ENCODE results near the gene ITGB6.
"Not testable (repeated sequence)": the region's sequence is repeated elsewhere in the genome, so short reads cannot be mapped to it uniquely, and the experiment has no call there.

DNA sequence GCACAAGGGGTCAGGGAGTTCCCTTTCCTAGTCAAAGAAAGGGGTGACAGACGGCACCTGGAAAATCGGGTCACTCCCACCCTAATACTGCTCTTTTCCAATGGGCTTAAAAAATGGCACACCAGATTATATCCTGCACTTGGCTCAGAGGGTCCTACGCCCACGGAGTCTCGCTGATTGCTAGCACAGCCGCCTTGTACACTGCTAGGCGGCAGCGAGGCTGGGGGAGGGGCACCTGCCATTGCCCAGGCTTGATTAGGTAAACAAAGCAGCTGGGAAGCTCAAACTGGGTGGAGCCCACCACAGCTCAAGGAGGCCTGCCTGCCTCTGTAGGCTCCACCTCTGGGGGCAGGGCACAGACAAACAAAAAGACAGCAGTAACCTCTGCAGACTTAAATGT, 85.4 kb downstream of the ITGB6 start:
- not testable (repeated sequence) for TF ChIP-seq POLR2A (IDR thresholded peaks at IDR 0.05; ENCODE audit: extremely low read depth, insufficient read length)
- TF ChIP-seq, protein P1, sequence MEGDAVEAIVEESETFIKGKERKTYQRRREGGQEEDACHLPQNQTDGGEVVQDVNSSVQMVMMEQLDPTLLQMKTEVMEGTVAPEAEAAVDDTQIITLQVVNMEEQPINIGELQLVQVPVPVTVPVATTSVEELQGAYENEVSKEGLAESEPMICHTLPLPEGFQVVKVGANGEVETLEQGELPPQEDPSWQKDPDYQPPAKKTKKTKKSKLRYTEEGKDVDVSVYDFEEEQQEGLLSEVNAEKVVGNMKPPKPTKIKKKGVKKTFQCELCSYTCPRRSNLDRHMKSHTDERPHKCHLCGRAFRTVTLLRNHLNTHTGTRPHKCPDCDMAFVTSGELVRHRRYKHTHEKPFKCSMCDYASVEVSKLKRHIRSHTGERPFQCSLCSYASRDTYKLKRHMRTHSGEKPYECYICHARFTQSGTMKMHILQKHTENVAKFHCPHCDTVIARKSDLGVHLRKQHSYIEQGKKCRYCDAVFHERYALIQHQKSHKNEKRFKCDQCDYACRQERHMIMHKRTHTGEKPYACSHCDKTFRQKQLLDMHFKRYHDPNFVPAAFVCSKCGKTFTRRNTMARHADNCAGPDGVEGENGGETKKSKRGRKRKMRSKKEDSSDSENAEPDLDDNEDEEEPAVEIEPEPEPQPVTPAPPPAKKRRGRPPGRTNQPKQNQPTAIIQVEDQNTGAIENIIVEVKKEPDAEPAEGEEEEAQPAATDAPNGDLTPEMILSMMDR (IDR thresholded peaks at IDR 0.05; ENCODE audit: low read depth, low read length): not testable (repeated sequence)

All from NB4 (cell line).